HG03520 (cell line): Measurements from ENCODE around the gene LRRC28.

Experiments
- ATAC-seq: cut with Tn5 transposase; IDR thresholded peaks from one replicate; pipeline ENCODE4 v1.9.1; 2021; ENCODE audit warnings: mild to moderate bottlenecking, moderate library complexity; ENCODE audit not compliant: unreplicated experiment

Gene LRRC28

GRCh38 chr15:99305761-99306505 is 54.7 kb downstream of the LRRC28 start:
- ATAC-seq: no peak

GRCh38 chr15:99306694-99307338 is 55.5 kb downstream of the LRRC28 start:
- ATAC-seq: no peak

GRCh38 chr15:99307735-99308134 is 56.5 kb downstream of the LRRC28 start:
- ATAC-seq: no peak

- ATAC-seq: no peak
These were observed 59.5 kb downstream of the LRRC28 start for GRCh38 chr15:99310745-99311144.

- ATAC-seq: no peak
These were observed 60.9 kb downstream of the LRRC28 start for GRCh38 chr15:99312228-99312627.

- no peak for ATAC-seq
These were observed 61.5 kb downstream of the LRRC28 start for GRCh38 chr15:99312794-99313193.

- ATAC-seq: no peak
These were observed 64.4 kb downstream of the LRRC28 start for GRCh38 chr15:99315636-99316035.

- no peak for ATAC-seq
These were observed 69.3 kb downstream of the LRRC28 start for GRCh38 chr15:99320374-99321215.

GRCh38 chr15:99321468-99321867 is 70.2 kb downstream of the LRRC28 start:
- no peak for ATAC-seq

GRCh38 chr15:99322643-99323405 is 71.5 kb downstream of the LRRC28 start:
- ATAC-seq: no peak

- ATAC-seq: no peak
These were observed 72.9 kb downstream of the LRRC28 start for GRCh38 chr15:99324082-99324620.

GRCh38 chr15:99324700-99325099 is 73.4 kb downstream of the LRRC28 start:
- no peak for ATAC-seq

GRCh38 chr15:99326235-99326634 is 75.0 kb downstream of the LRRC28 start:
- no peak for ATAC-seq

GRCh38 chr15:99328106-99329072 is 77.1 kb downstream of the LRRC28 start:
- ATAC-seq: no peak

- ATAC-seq: no peak
These were observed 80.1 kb downstream of the LRRC28 start for GRCh38 chr15:99331381-99331780.

GRCh38 chr15:99333413-99333812 is 82.1 kb downstream of the LRRC28 start:
- no peak for ATAC-seq

- ATAC-seq: no peak
These were observed 82.7 kb downstream of the LRRC28 start for GRCh38 chr15:99333981-99334380.

GRCh38 chr15:99335508-99335907 is 84.2 kb downstream of the LRRC28 start:
- ATAC-seq: no peak

GRCh38 chr15:99336794-99337193 is 85.5 kb downstream of the LRRC28 start:
- no peak for ATAC-seq
